Suprapubic skin (tissue), 4 donors: ENCODE measurements around the gene GPR35. TPM values are rescaled to one million over a fixed set of nuclear protein-coding genes. Genes with fewer than 3 reads are reported as not detected.

ENCODE experiments used
- DNase-seq, 2 donors: peaks; one replicate each; pipeline ENCODE4 v3.0.0-alpha.2; 2019; ENCODE audit warnings: low spot score in 2 of 2
- H3K27ac ChIP-seq: fragments of 200-600 bp; sonication (generic); one replicate; pipeline ENCODE4 v1.5.1; 2019
- H3K27me3 ChIP-seq: fragments of 200-600 bp; sonication (generic); one replicate; pipeline ENCODE4 v1.5.1; 2019
- H3K36me3 ChIP-seq: fragments of 200-600 bp; sonication (generic); one replicate; pipeline ENCODE4 v1.5.1; 2019
- H3K4me1 ChIP-seq: fragments of 200-600 bp; sonication (generic); one replicate; pipeline ENCODE4 v1.5.1; 2019
- H3K4me3 ChIP-seq: fragments of 200-600 bp; sonication (generic); one replicate; pipeline ENCODE4 v1.5.1; 2019; ENCODE audit warnings: mild to moderate bottlenecking
- H3K9me3 ChIP-seq: fragments of 200-600 bp; sonication (generic); one replicate; pipeline ENCODE4 v1.5.1; 2019
- EP300 ChIP-seq: sonication (generic); formaldehyde crosslinking; IDR thresholded peaks from one replicate; pipeline ENCODE4 v1.6.1; 2017; ENCODE audit warnings: antibody characterized with exemption
- POLR2A ChIP-seq, 2 donors: fragments of 450-650 bp; IDR thresholded peaks; one replicate each; pipeline ENCODE4 v1.6.1; 2017; ENCODE audit warnings: antibody characterized with exemption in 2 of 2, mild to moderate bottlenecking in 2 of 2, moderate library complexity in 2 of 2
- POLR2AphosphoS5 ChIP-seq, 3 donors: sonication (generic); formaldehyde crosslinking; IDR thresholded peaks; one replicate each; pipeline ENCODE4 v1.6.1; 2017; ENCODE audit warnings: antibody characterized with exemption in 3 of 3
- WGBS: methylation state at CpG from one replicate; pipeline ENCODE4 v1.1.5; 2018; 5-methylcytosine and 5-hydroxymethylcytosine counted together
- total RNA-seq, 4 donors: library from RNA; depleted of rRNA; stranded (reverse); fragments of >200 nt; gene quantifications; one replicate each; pipeline ENCODE4 v1.1.0, GENCODE V29; 2016
- TF ChIP-seq, protein P1 (sequence below), 2 donors: fragments of 200-600 bp in 1 of 2; fragments of 450-650 bp in 1 of 2; sonication (generic) in 1 of 2; IDR thresholded peaks; one replicate each; pipeline ENCODE4 v1.5.1; 2016 to 2019; ENCODE audit warnings: antibody characterized with exemption in 2 of 2, mild to moderate bottlenecking in 1 of 2, moderate library complexity in 1 of 2

GPR35 gene
- total RNA-seq, 4 donors from 2014 or later: 1.4 to 7.5 (median 2.5) TPM

DNA sequence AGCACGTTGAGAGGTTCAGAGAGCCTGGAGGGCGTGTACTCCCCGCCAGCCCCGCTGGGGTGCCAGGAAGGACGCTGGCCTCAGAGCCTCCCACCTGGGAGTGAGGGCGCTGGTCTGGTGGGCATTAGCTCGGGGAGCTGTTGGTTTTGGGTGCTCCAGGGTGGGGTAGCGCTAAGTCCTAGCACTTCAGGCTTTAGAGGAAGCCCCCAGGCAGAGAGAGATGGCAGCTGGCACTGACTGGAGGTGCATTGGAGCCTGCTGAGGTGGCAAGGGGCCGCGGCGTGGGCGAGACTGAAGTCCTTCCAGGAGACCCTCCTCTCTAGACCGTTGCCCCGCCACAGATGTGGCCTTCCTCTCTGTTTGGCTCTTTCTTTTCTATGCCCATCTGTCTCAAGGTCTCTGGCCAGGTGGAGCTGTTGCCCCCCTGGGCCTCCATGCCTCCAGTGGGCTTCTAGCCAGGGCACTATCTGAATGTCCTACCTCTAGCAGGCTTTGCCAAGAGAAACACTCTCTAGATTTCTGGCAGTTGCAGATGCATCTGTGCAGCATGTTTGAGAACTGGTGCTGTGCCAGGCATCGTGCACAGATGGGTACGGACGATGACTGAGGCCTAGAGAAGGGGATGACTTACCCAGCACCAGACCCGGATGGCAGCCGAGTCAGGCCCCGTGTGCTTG lies 32.1 kb upstream of the GPR35 start:
- Histone ChIP-seq H3K36me3 (peaks cover 57% of the 10 kb centered on the region), H3K9me3 (no peaks in the 10 kb centered on the region), H3K27ac (no peak overlapping the region), H3K4me1 (peaks cover 6% of the 10 kb centered on the region), H3K4me3 (no peak overlapping the region), H3K27me3 (no peaks in the 10 kb centered on the region)
- TF ChIP-seq, protein P1, sequence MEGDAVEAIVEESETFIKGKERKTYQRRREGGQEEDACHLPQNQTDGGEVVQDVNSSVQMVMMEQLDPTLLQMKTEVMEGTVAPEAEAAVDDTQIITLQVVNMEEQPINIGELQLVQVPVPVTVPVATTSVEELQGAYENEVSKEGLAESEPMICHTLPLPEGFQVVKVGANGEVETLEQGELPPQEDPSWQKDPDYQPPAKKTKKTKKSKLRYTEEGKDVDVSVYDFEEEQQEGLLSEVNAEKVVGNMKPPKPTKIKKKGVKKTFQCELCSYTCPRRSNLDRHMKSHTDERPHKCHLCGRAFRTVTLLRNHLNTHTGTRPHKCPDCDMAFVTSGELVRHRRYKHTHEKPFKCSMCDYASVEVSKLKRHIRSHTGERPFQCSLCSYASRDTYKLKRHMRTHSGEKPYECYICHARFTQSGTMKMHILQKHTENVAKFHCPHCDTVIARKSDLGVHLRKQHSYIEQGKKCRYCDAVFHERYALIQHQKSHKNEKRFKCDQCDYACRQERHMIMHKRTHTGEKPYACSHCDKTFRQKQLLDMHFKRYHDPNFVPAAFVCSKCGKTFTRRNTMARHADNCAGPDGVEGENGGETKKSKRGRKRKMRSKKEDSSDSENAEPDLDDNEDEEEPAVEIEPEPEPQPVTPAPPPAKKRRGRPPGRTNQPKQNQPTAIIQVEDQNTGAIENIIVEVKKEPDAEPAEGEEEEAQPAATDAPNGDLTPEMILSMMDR (IDR thresholded peaks at IDR 0.05): no peak
- TF ChIP-seq POLR2A (IDR thresholded peaks at IDR 0.05): no peak
- no peak for TF ChIP-seq POLR2AphosphoS5 (IDR thresholded peaks at IDR 0.05)
- no peak for TF ChIP-seq EP300
- peak in 1 of 2 donors; percentile 46 for DNase-seq
- WGBS: 87% methylated on average over 20 of the region's 20 CpGs

DNA sequence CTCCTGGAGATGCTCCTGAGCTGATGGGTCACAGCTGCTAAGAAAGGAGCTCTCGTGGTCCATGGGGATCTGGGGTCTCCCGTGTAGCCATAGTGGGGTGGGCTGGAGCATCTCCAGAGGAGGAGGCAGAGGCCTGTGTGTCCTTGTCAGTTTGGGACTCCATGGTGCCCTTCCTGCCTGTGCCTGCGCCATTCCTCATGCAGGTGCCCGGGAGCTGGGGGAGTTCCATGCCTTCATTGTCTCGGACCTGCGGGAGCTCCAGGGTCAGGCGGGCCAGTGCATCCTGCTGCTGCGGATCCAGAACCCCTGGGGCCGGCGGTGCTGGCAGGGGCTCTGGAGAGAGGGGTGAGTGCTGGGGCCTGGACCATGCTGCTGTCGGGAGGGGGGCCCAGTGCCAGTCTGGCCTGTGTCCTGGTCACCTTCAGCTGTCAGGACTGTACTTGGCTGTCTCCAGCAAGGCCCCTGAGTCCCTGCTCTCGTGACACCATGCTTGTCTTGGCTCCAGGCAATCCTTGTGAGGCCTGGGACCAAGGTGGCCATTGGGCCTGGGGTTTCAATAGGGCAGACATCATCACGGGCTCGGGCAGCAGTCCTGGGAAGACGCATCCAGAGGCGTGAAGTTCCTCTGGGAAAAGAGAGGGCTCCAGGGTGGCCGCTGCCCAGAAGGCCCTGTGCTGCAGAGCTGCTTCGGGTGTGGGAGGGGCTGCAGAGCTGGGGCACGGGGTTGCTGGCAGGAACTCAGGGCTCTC lies 31.4 kb upstream of the GPR35 start:
- Histone ChIP-seq H3K27ac (no peak overlapping the region), H3K36me3 (peaks cover 64% of the 10 kb centered on the region), H3K4me3 (no peak overlapping the region), H3K9me3 (no peaks in the 10 kb centered on the region), H3K4me1 (no peaks in the 10 kb centered on the region), H3K27me3 (no peaks in the 10 kb centered on the region)
- peak; percentile 51 to 70 for DNase-seq
- TF ChIP-seq, protein P1 (IDR thresholded peaks at IDR 0.05): no peak
- TF ChIP-seq POLR2A (IDR thresholded peaks at IDR 0.05) (no peak), EP300 (no peak)
- WGBS: 90% methylated on average over 8 of the region's 19 CpGs

DNA sequence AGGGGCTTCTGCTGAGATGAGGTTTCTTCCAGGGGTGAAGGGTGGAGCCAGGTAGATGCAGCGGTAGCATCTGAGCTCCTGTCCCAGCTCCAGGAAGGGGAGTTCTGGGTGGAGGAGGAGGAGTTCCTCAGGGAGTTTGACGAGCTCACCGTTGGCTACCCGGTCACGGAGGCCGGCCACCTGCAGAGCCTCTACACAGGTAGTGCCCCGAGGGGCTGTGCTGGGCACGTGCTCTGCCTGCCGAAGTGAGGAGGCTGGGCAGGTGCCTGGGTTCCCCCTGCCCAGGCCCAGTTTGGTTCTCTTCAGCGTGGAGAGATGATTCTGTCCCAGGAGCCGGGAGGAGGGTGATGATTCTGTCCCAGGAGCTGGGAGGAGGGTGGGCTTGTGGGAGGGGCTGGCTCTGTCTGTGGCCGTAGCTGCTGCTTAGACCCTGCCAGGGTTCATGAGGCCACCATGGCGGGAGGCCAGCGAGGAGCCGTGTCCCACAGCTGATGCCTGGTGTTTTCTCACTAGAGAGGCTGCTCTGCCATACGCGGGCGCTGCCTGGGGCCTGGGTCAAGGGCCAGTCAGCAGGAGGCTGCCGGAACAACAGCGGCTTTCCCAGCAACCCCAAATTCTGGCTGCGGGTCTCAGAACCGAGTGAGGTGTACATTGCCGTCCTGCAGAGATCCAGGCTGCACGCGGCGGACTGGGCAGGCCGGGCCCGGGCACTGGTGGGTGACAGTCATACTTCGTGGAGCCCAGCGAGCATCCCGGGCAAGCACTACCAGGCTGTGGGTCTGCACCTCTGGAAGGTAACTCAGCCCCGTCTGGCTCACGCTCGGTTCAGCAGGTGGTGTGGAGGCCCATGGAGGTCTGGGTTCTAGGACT lies 30.5 kb upstream of the GPR35 start:
- TF ChIP-seq, protein P1 (IDR thresholded peaks at IDR 0.05): no peak
- TF ChIP-seq POLR2A (IDR thresholded peaks at IDR 0.05) (no peak), POLR2AphosphoS5 (IDR thresholded peaks at IDR 0.05) (no peak), EP300 (no peak)
- H3K4me1 ChIP-seq: no peaks in the 10 kb centered on the region
- no peak overlapping the region for H3K27ac ChIP-seq
- H3K27me3 ChIP-seq: no peaks in the 10 kb centered on the region
- peak; percentile 57 to 75 for DNase-seq
- WGBS: 65% methylated on average over 8 of the region's 34 CpGs
- H3K4me3 ChIP-seq: no peak overlapping the region
- H3K9me3 ChIP-seq: no peaks in the 10 kb centered on the region
- peaks cover 68% of the 10 kb centered on the region for H3K36me3 ChIP-seq

DNA sequence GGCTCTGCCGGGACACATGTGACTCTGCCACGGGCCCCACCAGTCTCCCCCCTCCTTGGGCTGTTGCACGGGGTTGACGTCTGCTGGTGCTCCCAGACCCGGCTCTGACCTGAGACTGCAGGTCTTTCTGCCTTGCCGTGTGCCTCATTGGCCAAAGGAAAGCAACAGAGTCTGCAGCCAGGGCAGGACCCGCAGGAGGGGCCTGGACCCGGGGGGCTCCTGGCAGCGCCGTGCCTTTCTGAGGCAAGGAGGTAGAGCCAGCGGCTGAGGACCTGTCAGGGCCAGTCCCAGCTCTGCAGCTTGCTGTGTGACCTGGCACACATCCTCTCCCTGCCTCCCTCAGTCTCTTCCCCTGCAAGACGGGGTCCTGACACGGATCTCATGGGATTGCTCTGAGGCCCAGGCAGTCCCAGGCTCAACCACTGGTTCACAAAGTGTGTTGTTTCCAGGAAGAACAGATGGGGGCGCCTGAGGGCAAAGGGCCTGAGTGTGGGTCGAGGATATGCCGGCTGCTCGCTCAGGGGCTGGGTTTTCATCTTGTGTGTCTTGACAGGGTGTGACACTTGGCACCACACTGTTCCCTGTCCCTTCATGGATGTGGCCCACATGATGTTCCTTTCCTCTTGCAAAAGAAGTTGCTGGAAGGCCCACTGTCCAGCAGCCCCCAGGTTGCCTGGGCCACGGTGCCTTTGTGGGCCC lies 29.8 kb upstream of the GPR35 start:
- Histone ChIP-seq H3K27me3 (no peaks in the 10 kb centered on the region), H3K4me1 (no peaks in the 10 kb centered on the region), H3K27ac (no peak overlapping the region), H3K9me3 (no peaks in the 10 kb centered on the region), H3K4me3 (no peak overlapping the region), H3K36me3 (peaks cover 68% of the 10 kb centered on the region)
- peak; percentile 57 to 76 for DNase-seq
- TF ChIP-seq EP300: no peak
- WGBS: 59% methylated on average over 11 of the region's 18 CpGs

DNA sequence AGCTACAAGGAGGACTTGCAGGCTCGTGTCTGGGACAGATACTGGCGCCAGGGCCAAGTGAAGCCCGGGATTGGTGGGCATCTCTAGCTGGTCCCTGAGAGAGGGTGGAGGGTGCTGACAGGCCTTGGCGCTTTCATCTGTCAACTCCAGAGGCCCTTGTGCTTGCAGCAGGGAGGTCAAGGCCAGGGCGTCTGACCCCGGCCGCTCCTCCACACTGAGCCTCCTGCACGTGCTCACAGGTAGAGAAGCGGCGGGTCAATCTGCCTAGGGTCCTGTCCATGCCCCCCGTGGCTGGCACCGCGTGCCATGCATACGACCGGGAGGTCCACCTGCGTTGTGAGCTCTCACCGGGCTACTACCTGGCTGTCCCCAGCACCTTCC lies 29.2 kb upstream of the GPR35 start:
- peak; percentile 57 to 66 for DNase-seq
- Histone ChIP-seq H3K4me1 (no peaks in the 10 kb centered on the region), H3K9me3 (no peaks in the 10 kb centered on the region), H3K27me3 (no peaks in the 10 kb centered on the region), H3K36me3 (peaks cover 64% of the 10 kb centered on the region), H3K4me3 (no peak overlapping the region), H3K27ac (no peak overlapping the region)
- TF ChIP-seq EP300 (no peak), POLR2AphosphoS5 (IDR thresholded peaks at IDR 0.05) (no peak), POLR2A (IDR thresholded peaks at IDR 0.05) (no peak)
- TF ChIP-seq, protein P1 (IDR thresholded peaks at IDR 0.05): no peak
- WGBS: 80% methylated on average over 4 of the region's 17 CpGs
